GM18507 (cell line): ENCODE measurements around the gene PLPPR1.

Experiments used
- DNase-seq: peaks from one replicate; pipeline ENCODE4 v3.0.0; 2011; ENCODE audit warnings: low read depth; ENCODE audit not compliant: insufficient read length; ENCODE audit errors: extremely low spot score
- FAIRE-seq: peaks from 2 replicates; lab custom pipeline; 2011; peaks lifted over from hg19 to GRCh38; lab: Jason Lieb, UNC

The PLPPR1 gene

GRCh38 chr9:101360647-101361046 is 332.1 kb downstream of the PLPPR1 start:
- no peak for FAIRE-seq
- DNase-seq = no peak

DNA sequence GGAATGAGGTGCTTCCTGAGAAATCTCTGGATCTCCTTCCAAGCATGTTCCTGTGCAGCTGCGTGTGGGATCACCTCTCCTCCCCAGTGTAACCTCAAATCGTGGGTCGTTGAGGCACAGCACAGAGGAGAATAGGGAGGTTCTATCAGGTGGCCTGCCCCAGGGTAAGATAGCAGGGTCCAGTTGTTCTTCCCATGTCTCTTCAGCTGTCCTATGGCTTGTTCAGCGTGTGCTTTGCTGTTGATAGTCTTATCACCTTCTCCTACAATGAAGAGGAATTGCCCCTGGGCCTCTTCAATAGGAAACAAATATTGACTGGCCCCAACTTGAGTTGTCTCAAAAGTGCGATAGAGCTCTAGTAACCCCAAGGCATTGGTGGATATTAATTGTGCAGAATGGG is 333.9 kb downstream of the PLPPR1 start:
- DNase-seq (no peak), FAIRE-seq (no peak)

- no peak for DNase-seq
- no peak for FAIRE-seq
These were observed 336.7 kb downstream of the PLPPR1 start for GRCh38 chr9:101365181-101365580.

DNA sequence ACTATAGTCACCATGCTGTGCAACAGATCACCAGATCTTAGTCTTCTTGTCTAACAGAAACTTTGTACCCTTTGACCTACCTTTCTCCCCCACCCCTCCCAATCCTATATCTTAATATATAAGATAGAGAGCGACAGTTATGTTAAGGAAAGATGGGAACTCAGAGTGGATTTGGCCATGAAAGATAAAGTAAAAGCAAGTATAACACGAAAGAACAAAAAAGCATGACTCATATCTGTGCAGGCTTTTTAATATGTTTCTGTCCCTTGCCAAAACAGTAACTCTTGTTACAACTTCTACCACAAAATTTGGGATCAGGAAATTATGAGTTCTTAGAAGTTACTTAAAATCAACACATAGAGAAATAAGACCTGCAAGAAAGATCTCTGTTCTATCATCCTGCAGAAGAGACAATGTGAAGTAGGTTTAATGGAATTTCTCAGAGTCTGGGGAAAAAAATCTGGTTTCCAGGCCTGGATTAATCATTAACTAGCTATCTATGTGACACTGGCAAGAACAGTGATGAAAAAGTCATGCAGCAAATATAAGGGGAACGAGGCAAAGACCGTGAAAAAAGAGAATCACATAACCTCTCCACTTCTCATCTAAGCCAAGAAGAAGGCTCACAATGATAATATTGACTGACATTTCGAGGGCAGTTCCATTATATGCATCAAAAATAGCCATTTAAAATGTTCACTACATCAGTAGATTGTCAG is 337.7 kb downstream of the PLPPR1 start:
- FAIRE-seq = no peak

GRCh38 chr9:101367323-101367722 is 338.8 kb downstream of the PLPPR1 start:
- FAIRE-seq (no peak), DNase-seq (no peak)

More for the DNA sequence above, 337.7 kb downstream of the PLPPR1 start:
- DNase-seq = no peak

DNA sequence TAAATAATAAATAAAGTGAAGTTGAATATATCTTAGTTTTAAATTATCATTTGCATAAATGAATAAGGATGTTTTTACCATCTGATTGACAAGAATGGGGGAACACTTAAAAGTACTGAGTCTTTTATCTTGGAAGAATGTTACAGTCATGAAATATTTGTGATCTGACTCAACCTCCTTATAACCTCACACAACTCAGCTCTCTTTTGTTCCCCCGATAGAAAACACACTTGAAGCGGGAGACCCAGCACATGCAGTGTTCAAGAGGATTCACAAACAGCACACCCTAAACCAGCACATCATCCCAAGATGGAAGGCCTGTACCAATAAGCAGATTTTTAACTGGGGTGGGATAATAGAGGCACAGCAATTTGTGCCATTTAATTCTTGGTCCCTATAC is 340.8 kb downstream of the PLPPR1 start:
- DNase-seq (no peak), FAIRE-seq (no peak)

GRCh38 chr9:101369884-101370531 is 341.5 kb downstream of the PLPPR1 start:
- no peak for DNase-seq
- FAIRE-seq = no peak

DNA sequence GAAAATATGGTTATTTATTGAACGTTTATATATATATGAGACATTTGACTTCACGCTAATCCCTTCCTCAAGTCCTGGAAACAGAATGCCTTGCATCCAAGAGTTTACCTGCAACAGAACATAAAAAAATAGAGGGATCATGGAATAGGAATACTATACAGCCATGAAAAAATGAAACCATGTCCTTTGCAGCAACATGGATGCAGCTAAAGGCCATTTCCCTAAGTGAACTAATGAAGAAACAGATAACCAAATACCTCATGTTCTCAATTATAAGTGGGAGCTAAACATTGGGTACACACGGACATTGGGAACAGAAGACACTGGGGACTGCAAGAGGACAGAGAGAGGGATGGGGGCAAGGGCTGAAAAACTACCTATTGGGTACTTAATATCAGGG is 343.3 kb downstream of the PLPPR1 start:
- no peak for DNase-seq
- FAIRE-seq = no peak

DNA sequence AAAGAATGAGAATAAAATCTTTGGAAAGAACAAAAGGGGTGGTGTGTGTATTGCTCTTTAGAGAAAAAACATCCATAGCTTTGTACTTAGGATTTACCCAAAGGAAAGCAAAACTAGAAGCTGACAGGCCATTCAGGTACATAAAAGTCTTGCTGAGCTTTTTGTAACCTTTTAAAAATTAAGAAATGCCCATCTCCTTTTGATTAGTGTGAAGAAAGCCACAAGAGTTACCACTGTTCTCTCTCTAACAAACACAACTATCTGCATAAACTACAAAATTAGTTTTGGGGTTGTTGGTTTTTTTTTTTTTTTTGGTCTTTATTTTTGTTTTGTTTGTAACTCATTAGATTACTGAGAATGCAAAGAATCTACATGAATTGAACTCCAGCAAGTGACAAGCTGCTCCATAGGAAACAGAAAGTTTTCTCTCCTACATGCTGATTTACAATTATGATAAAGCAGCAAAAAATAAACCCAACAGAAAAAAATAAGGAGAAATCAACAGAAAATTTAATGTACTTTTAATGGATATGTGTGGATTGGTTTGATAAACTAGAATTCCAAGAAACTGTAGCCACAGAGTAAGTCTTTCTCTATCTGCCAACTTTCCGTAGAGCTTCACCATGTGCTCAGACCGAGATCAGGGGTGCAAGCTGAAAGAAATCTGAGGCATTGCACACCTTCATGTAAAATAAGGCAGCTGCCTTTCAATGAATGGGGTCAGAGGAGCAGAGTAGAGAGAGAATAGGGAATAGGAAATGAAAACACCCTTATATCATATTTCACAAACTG is 344.0 kb downstream of the PLPPR1 start:
- FAIRE-seq = no peak

More for the DNA sequence above, 344.0 kb downstream of the PLPPR1 start:
- DNase-seq = no peak
